Stimulated activated CD4-positive, alpha-beta T cell treated with anti-CD3 and anti-CD28 coated beads, TNF-alpha, amount 100 ng/mL, for 4 hours (primary cell): Measurements from ENCODE around the gene TMEM212.
"Not testable (repeated sequence)": the region's sequence is repeated elsewhere in the genome, so short reads cannot be mapped to it uniquely, and the experiment has no call there.

Experiments used
- DNase-seq, 3 experiments: peaks; one replicate each; pipeline ENCODE4 v3.0.0-alpha.2; 2020; ENCODE audit warnings: low read depth in 3 of 3

The TMEM212 gene

DNA sequence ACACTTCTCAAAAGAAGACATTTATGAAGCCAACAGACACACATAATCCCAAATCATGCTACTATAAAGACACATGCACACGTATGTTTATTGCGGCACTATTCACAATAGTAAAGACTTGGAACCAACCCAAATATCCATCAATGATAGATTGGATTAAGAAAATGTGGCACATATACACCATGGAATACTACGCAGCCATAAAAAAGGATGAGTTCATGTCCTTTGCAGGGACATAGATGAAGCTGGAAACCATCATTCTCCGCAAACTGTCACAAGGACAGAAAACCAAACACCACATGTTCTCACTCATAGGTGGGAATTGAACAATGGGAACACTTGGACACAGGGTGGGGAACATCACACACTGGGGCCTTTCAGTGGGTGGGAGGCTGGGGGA is 15.6 kb downstream of the TMEM212 start:
- not testable (repeated sequence) for DNase-seq

DNA sequence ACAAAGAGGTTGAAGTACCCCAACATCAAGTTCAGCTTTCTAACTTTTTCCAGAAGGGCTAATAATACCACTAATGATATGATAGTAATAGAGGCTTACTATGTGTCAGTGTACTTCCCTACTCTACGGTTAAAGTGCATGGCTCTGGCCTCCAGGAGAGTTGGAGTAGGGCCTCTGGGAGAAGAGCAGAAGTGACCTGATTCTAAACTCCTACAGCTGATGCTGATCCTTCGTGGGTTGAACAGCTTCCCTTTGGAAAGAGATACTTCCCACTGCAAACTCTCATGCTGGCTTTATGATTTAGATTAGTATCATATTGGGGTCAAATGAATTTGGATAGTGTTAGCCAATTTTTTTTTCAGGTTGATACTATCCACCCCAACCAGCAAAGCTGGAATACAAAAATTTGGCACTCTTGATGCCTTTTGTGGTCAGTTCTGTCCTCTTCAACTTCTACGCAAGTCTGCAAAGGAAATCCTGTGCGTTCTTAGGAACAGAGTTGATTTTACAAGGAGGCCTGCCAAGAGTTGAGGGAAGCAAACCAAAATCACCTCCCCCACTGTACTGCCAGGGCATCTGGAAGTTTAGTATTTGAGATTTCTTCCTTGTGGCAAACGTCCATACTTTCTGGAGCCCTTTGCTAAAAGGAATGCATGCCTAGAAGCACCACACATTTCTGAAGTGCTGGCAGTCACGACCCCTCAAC is 17.8 kb downstream of the TMEM212 start:
- no peak for DNase-seq

- no peak for DNase-seq
Measured at GRCh38 chr3:171862392-171862791, 19.2 kb downstream of the TMEM212 start.

DNA sequence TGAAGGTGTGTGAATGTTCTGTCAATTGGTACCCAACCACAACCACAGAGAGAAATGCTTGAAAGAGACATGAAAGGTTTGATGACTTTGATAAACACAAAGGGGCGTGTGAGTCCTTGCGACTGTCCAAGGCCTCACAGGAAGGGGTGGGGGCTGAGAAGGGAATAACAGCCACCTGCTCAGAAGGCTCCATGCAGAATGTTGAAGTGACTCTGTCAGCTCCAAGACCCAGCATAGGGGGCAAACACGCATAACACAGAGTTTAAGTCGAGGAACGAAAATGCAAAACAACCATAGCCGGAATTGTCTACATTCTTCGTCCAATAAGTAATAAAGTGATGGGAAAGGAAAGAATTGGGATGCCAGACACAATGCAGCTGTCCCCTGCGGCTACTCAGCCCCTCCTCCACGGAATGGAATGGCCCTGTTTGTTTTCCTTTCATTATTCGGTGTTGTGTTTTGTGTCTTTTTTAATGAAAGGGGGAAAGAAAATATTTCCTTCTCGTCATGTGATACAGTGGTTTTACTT is 19.9 kb downstream of the TMEM212 start:
- DNase-seq, result no peak

GRCh38 chr3:171863920-171864319 is 20.8 kb downstream of the TMEM212 start:
- no peak for DNase-seq

DNA sequence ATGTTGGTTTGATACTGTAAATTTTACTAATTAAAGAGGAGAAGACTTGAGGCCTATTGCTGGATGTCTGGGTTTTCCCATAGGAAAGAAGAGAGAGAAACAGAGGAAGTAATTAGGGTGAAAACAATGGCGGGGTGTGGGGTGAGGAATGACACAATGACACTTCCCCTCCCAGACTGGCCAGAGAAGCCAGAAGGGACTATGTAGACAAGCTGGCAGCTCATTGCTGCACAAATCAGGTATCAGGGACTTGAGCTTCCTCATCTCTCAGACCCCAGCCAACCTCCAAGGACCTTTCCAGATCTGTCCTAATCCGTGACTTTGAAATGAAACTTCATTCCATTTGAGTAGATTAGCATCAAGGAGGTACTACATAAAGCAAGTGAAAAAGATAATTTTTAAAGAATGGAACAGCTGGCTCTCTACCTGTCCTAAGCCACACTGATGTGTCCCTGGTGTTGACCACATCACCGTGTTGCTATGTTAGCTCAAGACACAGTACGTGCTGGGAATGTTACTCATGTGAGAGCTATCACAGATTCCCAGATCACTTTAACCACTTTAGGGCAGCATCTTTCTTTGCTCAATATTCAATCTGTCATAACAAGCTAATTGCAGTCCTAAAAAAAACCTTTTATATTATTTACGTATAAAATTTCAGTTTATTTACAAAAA is 22.2 kb downstream of the TMEM212 start:
- no peak for DNase-seq

DNA sequence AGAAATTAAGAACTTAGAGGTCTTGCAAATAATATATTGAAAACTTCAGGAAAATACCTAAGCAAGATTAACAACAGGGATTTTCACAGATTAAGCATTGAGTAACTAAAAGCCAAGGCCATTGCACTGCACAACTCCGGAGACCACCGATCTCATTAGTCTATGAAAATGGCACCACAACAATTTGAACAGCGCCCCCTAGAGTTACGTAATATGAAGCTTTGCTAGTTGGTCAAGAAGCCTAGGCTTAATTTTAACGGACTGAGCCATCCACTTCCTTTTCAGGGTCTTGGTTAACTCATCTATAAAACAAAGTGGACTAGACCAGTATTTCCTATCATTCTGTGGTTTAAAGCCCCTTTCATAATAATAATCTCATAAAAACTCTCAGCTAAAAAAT is 24.8 kb downstream of the TMEM212 start:
- DNase-seq, result no peak

DNA sequence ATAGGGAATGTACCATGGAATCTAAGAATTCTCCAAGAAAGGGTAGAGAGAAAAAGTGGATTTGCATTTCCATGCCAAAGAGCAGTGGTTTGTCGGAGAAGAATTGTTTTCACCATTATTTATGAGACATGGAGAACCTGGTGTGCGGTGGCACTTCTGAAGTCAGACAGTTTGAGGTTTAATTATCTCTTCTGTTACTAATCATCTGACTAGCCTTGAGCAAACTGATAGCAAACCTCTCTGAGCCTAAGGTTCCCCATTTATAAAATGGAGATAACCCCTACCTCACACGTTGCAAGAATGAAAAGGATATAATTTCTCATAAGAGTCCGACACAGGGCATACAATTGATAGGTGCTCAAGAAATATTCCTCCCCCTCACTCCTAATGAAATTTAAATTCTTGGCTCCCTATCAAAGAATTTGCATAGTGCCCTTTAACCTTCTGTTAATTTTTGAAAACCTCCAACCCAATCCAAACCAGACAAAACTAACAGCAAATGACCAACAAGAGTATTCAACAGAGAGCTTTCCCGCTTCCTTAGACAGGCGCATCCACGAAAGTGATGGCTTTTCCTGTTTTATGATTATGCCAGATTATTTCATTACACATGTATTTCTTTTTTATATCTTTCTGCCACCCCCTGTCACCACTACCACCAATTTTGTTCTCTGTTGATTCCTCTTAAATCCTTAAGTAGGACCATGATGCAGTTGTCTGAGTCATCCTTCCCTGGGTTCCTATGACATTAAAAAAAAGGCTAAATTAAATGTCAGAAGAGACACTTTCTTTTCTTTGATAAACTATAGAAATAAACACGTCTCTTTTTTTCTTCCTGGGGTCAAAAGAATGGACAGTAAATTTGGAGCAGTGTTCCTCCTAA is 28.5 kb downstream of the TMEM212 start:
- no peak for DNase-seq

DNA sequence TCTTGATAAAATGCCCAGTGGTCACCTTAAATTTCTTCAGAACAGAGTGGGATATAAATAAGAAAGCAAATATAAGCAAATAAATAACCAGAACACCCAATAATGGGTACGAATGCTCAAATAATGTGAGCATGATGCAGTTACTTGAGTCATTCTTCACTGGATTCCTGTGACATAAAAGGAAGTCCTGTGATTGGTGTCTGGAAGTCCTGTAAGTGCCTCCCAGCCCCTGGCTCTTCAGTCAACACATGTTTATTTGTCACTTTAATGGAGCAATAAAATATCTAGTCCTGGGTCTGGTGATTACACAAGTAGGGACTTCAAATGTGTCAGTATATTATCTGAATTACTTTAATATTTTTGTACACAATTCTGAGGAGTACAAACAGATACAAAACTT is 30.4 kb downstream of the TMEM212 start:
- DNase-seq, result no peak

DNA sequence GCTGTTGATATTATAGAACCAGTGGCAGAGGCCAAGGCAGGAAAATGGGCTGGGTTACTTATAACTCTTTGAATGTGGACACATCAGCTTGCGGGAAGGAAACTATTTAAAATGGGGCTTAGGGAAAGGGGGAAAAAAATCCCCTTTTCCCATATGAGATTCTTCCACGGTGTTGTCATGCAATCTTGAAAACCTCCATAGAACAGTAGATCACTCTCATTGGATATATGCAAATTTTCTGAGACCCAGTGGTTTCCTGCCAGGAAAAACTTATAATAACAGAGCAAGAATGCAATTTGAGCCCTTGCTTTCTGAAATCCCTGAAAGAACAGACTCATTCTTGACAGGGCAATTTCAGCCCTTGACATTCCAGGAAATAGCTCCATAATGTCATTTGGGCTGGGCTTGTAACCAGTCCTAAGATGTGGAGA is 31.1 kb downstream of the TMEM212 start:
- DNase-seq, result no peak

DNA sequence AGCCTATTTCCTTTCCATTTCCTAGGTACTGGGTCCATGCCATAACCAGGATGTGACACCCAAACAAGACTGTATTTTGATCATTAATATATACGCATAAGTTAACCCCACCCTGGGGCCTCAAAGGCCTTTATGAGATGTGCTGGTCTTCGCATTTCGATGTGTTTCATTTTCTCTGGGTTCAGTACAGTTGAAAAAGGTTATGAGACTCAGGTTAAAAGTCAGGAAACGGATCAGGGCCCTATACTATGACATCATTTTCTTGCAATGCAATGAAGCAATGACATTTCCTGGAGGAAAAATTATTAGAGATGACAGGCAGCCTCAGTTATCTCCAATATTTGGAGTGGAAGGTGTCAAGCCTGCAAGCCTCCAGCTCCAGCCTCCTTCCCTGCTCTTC is 31.7 kb downstream of the TMEM212 start:
- no peak for DNase-seq

GRCh38 chr3:171875923-171876412 is 32.8 kb downstream of the TMEM212 start:
- no peak for DNase-seq

GRCh38 chr3:171876680-171877147 is 33.6 kb downstream of the TMEM212 start:
- no peak for DNase-seq

GRCh38 chr3:171878461-171879225 is 35.5 kb downstream of the TMEM212 start:
- no peak for DNase-seq

DNA sequence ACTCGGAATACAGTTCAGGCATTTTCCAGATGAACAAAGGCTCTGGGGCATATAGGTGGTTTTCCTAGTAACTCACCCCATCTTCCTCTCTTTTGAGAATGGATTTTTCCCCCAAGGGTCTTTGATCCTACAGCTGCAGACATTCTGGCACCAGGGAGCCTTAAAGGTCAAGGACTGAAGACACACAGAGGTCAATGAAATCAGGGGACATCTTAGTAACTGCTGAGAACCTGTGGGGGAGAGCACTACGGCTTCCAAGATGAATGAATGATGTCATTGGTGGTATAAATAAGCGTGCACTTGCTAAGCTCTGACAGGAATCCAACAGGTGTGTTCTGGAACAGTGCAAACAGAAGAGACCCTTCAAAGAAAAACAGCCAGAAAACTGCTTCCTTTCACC is 36.3 kb downstream of the TMEM212 start:
- no peak for DNase-seq

- no peak for DNase-seq
Measured at GRCh38 chr3:171880101-171880870, 37.1 kb downstream of the TMEM212 start.

DNA sequence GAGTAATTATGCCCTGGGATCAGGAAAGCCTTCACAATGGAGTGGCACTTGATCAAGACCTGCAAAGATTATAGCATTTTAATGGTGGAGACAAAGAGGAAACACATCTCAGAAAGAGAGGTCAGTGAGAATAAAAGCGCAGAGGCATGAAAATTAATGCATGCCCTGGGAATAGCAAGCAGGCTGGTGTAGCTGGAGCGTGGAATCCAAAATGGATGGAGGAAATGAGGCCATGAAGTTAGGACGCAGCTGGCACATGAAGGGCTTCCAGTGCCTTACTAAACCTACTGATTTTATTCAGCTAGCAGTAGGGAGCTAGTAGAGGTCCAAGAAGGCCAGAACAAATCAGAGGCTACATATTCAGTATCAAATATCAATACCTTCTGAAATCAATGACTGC is 38.1 kb downstream of the TMEM212 start:
- no peak for DNase-seq

DNA sequence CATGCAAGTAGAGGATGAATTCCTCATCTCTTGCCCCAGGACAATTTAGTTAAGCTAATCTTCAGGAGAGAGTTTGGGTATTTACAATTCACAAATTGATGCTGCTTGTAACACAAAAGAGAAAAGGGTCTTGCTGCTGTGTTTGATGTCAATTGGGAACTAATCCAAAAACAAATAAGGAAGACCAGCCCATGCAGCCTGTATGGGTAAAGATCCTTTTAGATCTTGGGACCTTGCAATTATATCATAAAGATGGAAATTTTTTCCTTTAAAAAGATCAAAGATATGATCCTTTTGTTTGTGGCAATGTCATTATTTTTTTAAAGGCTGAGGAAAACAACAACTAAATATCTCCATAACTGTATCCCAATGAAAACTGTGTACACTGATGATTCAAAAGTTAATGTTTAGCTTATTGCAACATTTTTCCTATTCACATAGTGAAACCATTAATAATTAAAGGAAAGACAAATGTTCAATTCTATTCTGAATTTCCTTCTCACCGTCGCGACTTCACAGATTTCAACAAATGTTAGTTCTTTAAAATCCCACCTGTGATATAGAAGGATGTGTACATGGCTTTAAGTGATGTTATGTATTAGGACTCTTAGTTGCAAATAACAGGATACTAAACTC is 40.2 kb downstream of the TMEM212 start:
- DNase-seq, result no peak

DNA sequence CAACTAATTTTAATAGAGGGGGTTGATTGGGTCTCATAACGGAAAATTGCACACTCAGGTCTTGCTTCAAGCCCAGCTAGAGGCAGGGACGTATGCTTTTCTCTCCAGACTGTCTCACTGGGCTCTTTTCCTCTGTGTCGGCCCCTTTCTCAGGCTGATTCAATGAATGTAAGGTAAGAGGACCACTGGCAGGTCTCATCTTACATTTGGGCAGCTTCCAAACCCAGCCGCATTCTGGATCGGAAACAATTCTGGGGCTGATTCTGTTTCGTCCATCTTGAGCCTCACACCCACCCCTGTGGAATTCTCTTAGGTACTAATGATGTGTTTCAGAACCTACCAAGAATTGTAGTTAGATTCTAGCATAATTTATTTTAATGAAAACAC is 40.7 kb downstream of the TMEM212 start:
- no peak for DNase-seq

GRCh38 chr3:171888466-171888865 is 45.3 kb downstream of the TMEM212 start:
- no peak for DNase-seq
